Right atrium auricular region (tissue), 2 donors: ENCODE results near the gene ARHGEF16. TPM values are rescaled to one million over a fixed set of nuclear protein-coding genes. Genes with fewer than 3 reads are reported as not detected.
A peak's percentile ranks its signal among the peaks of the same experiment; 100 is the strongest.

Experiments
- DNase-seq: peaks from one replicate; pipeline ENCODE4 v3.0.0-alpha.2; 2019; ENCODE audit warnings: low spot score
- H3K27ac ChIP-seq, 2 donors: fragments of 200-600 bp; sonication (generic); 1 replicate in 1 of 2; 2 replicates in 1 of 2; pipeline ENCODE4 v1.5.1; 2016 to 2019
- H3K27me3 ChIP-seq, 2 donors: fragments of 200-600 bp; sonication (generic); one replicate each; pipeline versions ENCODE4 v1.5.1 to v1.6.0; 2017 to 2019
- H3K36me3 ChIP-seq: fragments of 200-600 bp; sonication (generic); one replicate; pipeline ENCODE4 v1.5.1; 2016
- H3K4me1 ChIP-seq, 2 donors: fragments of 200-600 bp; sonication (generic); one replicate each; pipeline versions ENCODE4 v1.5.1 to v1.6.0; 2017 to 2019
- H3K4me3 ChIP-seq, 2 donors: fragments of 200-600 bp; sonication (generic); 1 replicate in 1 of 2; 2 replicates in 1 of 2; pipeline ENCODE4 v1.5.1; 2017 to 2019; ENCODE audit warnings: mild to moderate bottlenecking in 1 of 2, moderate library complexity in 1 of 2
- H3K9me3 ChIP-seq, 2 donors: fragments of 200-600 bp; sonication (generic); one replicate each; pipeline ENCODE4 v1.5.1; 2019
- total RNA-seq, 2 donors: library from RNA; depleted of rRNA; stranded (reverse); fragments of >200 nt; gene quantifications; one replicate each; pipeline ENCODE4 v1.1.0, GENCODE V29; 2016
- TF ChIP-seq, protein P1 (sequence below), 2 donors: fragments of 200-600 bp; sonication (generic); IDR thresholded peaks; one replicate each; pipeline ENCODE4 v1.5.1; 2019; ENCODE audit warnings: antibody characterized with exemption in 2 of 2

Gene ARHGEF16
- total RNA-seq, 2 donors from 2014 or later = 0.22 to 1.5 TPM

GRCh38 chr1:3457910-3458883, 3.7 kb downstream of the ARHGEF16 start:
- TF ChIP-seq, protein P1, sequence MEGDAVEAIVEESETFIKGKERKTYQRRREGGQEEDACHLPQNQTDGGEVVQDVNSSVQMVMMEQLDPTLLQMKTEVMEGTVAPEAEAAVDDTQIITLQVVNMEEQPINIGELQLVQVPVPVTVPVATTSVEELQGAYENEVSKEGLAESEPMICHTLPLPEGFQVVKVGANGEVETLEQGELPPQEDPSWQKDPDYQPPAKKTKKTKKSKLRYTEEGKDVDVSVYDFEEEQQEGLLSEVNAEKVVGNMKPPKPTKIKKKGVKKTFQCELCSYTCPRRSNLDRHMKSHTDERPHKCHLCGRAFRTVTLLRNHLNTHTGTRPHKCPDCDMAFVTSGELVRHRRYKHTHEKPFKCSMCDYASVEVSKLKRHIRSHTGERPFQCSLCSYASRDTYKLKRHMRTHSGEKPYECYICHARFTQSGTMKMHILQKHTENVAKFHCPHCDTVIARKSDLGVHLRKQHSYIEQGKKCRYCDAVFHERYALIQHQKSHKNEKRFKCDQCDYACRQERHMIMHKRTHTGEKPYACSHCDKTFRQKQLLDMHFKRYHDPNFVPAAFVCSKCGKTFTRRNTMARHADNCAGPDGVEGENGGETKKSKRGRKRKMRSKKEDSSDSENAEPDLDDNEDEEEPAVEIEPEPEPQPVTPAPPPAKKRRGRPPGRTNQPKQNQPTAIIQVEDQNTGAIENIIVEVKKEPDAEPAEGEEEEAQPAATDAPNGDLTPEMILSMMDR (IDR thresholded peaks at IDR 0.05) = no peak
- DNase-seq = no peak
- Histone ChIP-seq H3K36me3 (no peaks in the 10 kb centered on the region), H3K4me1 (peaks cover 0 to 51% of the 10 kb centered on the region in 2 donors), H3K4me3 (no peak overlapping the region), H3K27ac (peak overlapping the region in 1 of 2 donors; percentile 5), H3K9me3 (no peaks in the 10 kb centered on the region), H3K27me3 (no peaks in the 10 kb centered on the region)

- peaks cover 0 to 40% of the 10 kb centered on the region in 2 donors for H3K4me1 ChIP-seq
- no peaks in the 10 kb centered on the region for H3K9me3 ChIP-seq
- no peak for DNase-seq
- H3K36me3 ChIP-seq = no peaks in the 10 kb centered on the region
- H3K4me3 ChIP-seq = no peak overlapping the region
- H3K27me3 ChIP-seq = no peaks in the 10 kb centered on the region
- TF ChIP-seq, protein P1 (IDR thresholded peaks at IDR 0.05) = no peak
- no peak overlapping the region for H3K27ac ChIP-seq
These were observed 4.8 kb downstream of the ARHGEF16 start for GRCh38 chr1:3459051-3459908.

- H3K9me3 ChIP-seq = no peaks in the 10 kb centered on the region
- peaks cover 0 to 34% of the 10 kb centered on the region in 2 donors for H3K4me1 ChIP-seq
- H3K36me3 ChIP-seq = no peaks in the 10 kb centered on the region
- H3K27ac ChIP-seq = peak overlapping the region; percentile 26 to 43
- no peak overlapping the region for H3K4me3 ChIP-seq
- DNase-seq = no peak
- TF ChIP-seq, protein P1 (IDR thresholded peaks at IDR 0.05) = no peak
- no peaks in the 10 kb centered on the region for H3K27me3 ChIP-seq
These were observed 5.6 kb downstream of the ARHGEF16 start for GRCh38 chr1:3459940-3460671.

GRCh38 chr1:3460672-3461131, 6.2 kb downstream of the ARHGEF16 start:
- peaks cover 0 to 31% of the 10 kb centered on the region in 2 donors for H3K4me1 ChIP-seq
- peak overlapping the region in 1 of 2 donors; percentile 43 for H3K27ac ChIP-seq
- H3K4me3 ChIP-seq = no peak overlapping the region
- TF ChIP-seq, protein P1 (IDR thresholded peaks at IDR 0.05) = no peak
- H3K27me3 ChIP-seq = no peaks in the 10 kb centered on the region
- no peaks in the 10 kb centered on the region for H3K36me3 ChIP-seq
- no peak for DNase-seq
- no peaks in the 10 kb centered on the region for H3K9me3 ChIP-seq

DNA sequence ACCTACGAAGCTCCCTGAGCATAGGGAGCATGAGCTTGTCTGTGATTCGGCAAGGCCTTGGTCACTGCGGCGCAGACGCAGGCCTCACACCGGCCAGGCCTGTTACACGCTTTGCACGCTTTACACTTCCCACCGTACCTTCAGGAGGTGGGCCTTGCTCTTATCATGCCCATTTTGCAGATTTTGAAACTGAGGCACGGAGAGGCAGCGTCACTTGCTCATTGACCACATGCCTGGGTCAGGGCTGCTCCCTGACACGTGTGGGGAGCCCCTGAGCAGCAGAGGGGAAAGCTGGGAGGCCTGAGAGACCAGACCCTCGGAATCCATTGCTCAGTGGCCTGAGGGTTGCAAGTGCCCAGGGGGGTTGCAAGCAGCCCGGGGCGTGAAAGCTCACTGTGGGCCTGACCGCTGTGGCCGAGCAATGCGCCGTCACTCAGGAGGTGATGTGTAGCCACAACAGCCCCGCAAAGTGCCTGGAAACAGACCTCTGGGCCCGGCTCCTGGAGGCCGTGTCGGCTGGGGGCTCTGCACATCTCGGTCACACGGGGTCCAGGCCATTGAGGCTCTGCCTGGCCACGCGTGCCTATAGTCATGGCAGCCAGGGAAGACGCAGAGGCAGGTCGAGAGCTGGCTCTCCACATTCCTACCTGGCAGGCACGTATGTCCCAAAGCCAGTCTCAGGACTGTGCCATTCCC, 6.9 kb downstream of the ARHGEF16 start:
- DNase-seq = no peak
- Histone ChIP-seq H3K27me3 (no peaks in the 10 kb centered on the region), H3K36me3 (no peaks in the 10 kb centered on the region), H3K27ac (no peak overlapping the region), H3K4me1 (peaks cover 0 to 31% of the 10 kb centered on the region in 2 donors), H3K9me3 (no peaks in the 10 kb centered on the region), H3K4me3 (no peak overlapping the region)
- TF ChIP-seq, protein P1 (IDR thresholded peaks at IDR 0.05) = no peak
